Measurements from ENCODE around the gene RABL6.
"Not testable (repeated sequence)": the region's sequence is repeated elsewhere in the genome, so short reads cannot be mapped to it uniquely, and the experiment has no call there.

DNA sequence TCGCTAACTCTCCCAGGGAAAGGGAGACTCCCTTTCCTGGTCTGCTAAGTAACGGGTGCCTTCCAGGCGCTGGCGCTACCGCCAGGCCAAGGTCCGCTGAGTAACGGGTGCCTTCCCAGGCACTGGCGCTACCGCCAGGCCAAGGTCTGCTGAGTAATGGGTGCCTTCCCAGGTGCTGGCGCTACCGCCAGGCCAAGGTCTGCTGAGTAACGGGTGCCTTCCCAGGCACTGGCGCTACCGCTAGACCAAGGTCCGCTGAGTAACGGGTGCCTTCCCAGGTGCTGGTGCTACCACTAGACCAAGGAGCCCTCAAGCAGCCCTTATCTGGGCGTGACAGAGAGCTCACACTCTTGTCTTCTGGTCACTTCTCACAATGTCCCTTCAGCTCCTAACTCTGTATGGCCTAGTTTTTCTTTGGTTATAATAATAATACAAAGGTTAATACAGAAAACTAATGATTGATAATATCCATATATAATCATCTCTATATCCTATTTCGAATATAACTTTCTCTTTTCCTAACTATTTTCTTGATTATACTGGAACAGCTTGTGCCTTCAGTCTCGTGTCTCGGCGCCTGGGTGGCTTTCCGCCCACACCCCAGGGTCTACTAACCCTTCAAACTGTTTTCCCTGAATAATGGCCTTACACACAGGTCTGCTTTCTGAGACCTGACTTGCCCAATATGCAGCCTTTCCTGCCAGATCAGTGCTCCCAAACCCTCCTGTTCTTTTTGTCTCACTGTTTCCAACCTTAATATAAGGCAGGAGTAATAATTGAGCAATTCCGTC lies 22.0 kb upstream of the RABL6 start:
- TF ChIP-seq POLR2AphosphoS5, POLR2A (IDR thresholded peaks at IDR 0.05): not testable (repeated sequence)

All from suprapubic skin (tissue), 4 donors.